Measurements from ENCODE around the gene TRIO. TPM values are rescaled to one million over a fixed set of nuclear protein-coding genes. Genes with fewer than 3 reads are reported as not detected.

The TRIO gene
- total RNA-seq, 3 donors from 2014 or later (not counting 1 experiment from before 2014, with no cell fraction given), result 84.6 to 136 (median 94.3) TPM

- Mint-ChIP-seq H3K27me3 (ENCODE audit: low read depth in 2 of 2) (no peaks in the 10 kb centered on the region), H3K9me3 (no peaks in the 10 kb centered on the region), H3K4me3 (no peak overlapping the region), H3K27ac (no peak overlapping the region), H3K4me1 (peaks cover 16 to 50% of the 10 kb centered on the region in 2 donors), H3K36me3 (no peaks in the 10 kb centered on the region)
- no peaks in the 10 kb centered on the region for H3K9me3 ChIP-seq (ENCODE audit: control insufficient read depth, insufficient read depth, low read length)
- H3K4me3 ChIP-seq (ENCODE audit: low read length), result no peak overlapping the region
- ATAC-seq, result no peak
- no peaks in the 10 kb centered on the region for H3K36me3 ChIP-seq (ENCODE audit: control insufficient read depth, insufficient read depth, low read length)
- H3K27me3 ChIP-seq (ENCODE audit: control insufficient read depth, insufficient read depth, low read length), result no peaks in the 10 kb centered on the region
- DNase-seq, result no peak
- H3K4me1 ChIP-seq (ENCODE audit: control insufficient read depth, insufficient read depth, low read length), result peaks cover 16% of the 10 kb centered on the region
- no peak overlapping the region for H3K27ac ChIP-seq (ENCODE audit: low read length)
- TF ChIP-seq CTCF (IDR thresholded peaks at IDR 0.05), result no peak
- intact Hi-C loops (cut with micrococcal nuclease), result no loop called here
- WGBS (ENCODE audit: insufficient coverage), result 61% methylated on average over 4 of the region's 4 CpGs
Observed at GRCh38 chr5:14247054-14247386, 103.9 kb downstream of the TRIO start.

- no peak overlapping the region for H3K4me3 ChIP-seq (ENCODE audit: low read length)
Observed at GRCh38 chr5:14249258-14250082, 106.3 kb downstream of the TRIO start.

GRCh38 chr5:14250084-14250695 lies 107.0 kb downstream of the TRIO start:
- H3K4me1 ChIP-seq (ENCODE audit: control insufficient read depth, insufficient read depth, low read length), result peaks cover 21% of the 10 kb centered on the region
- peak overlapping the region in 1 of 2 donors; percentile 64 for H3K27ac Mint-ChIP-seq
- ATAC-seq (peak in 2 of 3 donors; percentile 68 to 77), DNase-seq (no peak)
- WGBS (ENCODE audit: insufficient coverage), result 70% methylated on average over 16 of the region's 16 CpGs
- H3K36me3 ChIP-seq (ENCODE audit: control insufficient read depth, insufficient read depth, low read length), result no peaks in the 10 kb centered on the region
- TF ChIP-seq CTCF (IDR thresholded peaks at IDR 0.05), result no peak
- no peaks in the 10 kb centered on the region for H3K27me3 ChIP-seq (ENCODE audit: control insufficient read depth, insufficient read depth, low read length)
- peaks cover 9% of the 10 kb centered on the region for H3K9me3 ChIP-seq (ENCODE audit: control insufficient read depth, insufficient read depth, low read length)
- H3K27me3 Mint-ChIP-seq (ENCODE audit: low read depth in 2 of 2), result no peaks in the 10 kb centered on the region
- H3K4me1 Mint-ChIP-seq, result peaks cover 22 to 51% of the 10 kb centered on the region in 2 donors
- H3K27ac ChIP-seq (ENCODE audit: low read length), result peak overlapping the region; percentile 34
- H3K4me3 Mint-ChIP-seq, result no peak overlapping the region
- intact Hi-C loops (cut with micrococcal nuclease), result loop anchor here (10.0 kb wide), 1 partner anchor 415 kb away; the partner anchor contains the start of gene OTULIN
- no peaks in the 10 kb centered on the region for H3K9me3 Mint-ChIP-seq
- no peak overlapping the region for H3K4me3 ChIP-seq (ENCODE audit: low read length)
- no peaks in the 10 kb centered on the region for H3K36me3 Mint-ChIP-seq

More at GRCh38 chr5:14249258-14250082, 106.3 kb downstream of the TRIO start:
- Histone ChIP-seq H3K27ac (ENCODE audit: low read length) (no peak overlapping the region), H3K9me3 (ENCODE audit: control insufficient read depth, insufficient read depth, low read length) (peaks cover 4% of the 10 kb centered on the region), H3K4me1 (ENCODE audit: control insufficient read depth, insufficient read depth, low read length) (peaks cover 21% of the 10 kb centered on the region), H3K27me3 (ENCODE audit: control insufficient read depth, insufficient read depth, low read length) (no peaks in the 10 kb centered on the region), H3K36me3 (ENCODE audit: control insufficient read depth, insufficient read depth, low read length) (no peaks in the 10 kb centered on the region)
- no peak overlapping the region for H3K4me3 Mint-ChIP-seq
- no peaks in the 10 kb centered on the region for H3K9me3 Mint-ChIP-seq
- peaks cover 22 to 58% of the 10 kb centered on the region in 2 donors for H3K4me1 Mint-ChIP-seq
- H3K27me3 Mint-ChIP-seq (ENCODE audit: low read depth in 2 of 2), result no peaks in the 10 kb centered on the region
- H3K27ac Mint-ChIP-seq, result peak overlapping the region in 1 of 2 donors; percentile 20
- WGBS (ENCODE audit: insufficient coverage), result 83% methylated on average over 5 of the region's 6 CpGs
- ATAC-seq (no peak), DNase-seq (no peak)
- no peak for TF ChIP-seq CTCF (IDR thresholded peaks at IDR 0.05)
- H3K36me3 Mint-ChIP-seq, result no peaks in the 10 kb centered on the region
- intact Hi-C loops (cut with micrococcal nuclease), result loop anchor here (10.0 kb wide), 1 partner anchor 415 kb away; the partner anchor contains the start of gene OTULIN
